ENCODE results near the gene RPL35. TPM values are rescaled to one million over a fixed set of nuclear protein-coding genes. Genes with fewer than 3 reads are reported as not detected.

RPL35 gene
- total and polyA plus RNA-seq, 8 donors, result 857 to 1,298 (median 994) TPM

GRCh38 chr9:124814164-124814535 is 47.6 kb downstream of the RPL35 start:
- DNase-seq, result no peak
- Histone ChIP-seq H3K36me3 (no peaks in the 10 kb centered on the region), H3K4me3 (no peak overlapping the region), H3K27me3 (no peaks in the 10 kb centered on the region), H3K27ac (no peak overlapping the region), H3K4me1 (no peaks in the 10 kb centered on the region), H3K9me3 (no peaks in the 10 kb centered on the region)
- intact Hi-C loops (cut with DNase I), result no loop called here
- TF ChIP-seq CTCF (IDR thresholded peaks at IDR 0.05), result no peak
- ATAC-seq, result no peak

GRCh38 chr9:124813501-124814163 is 48.1 kb downstream of the RPL35 start:
- no peak for TF ChIP-seq CTCF (IDR thresholded peaks at IDR 0.05)
- Histone ChIP-seq H3K9me3 (no peaks in the 10 kb centered on the region), H3K4me3 (no peak overlapping the region), H3K4me1 (no peaks in the 10 kb centered on the region), H3K27me3 (no peaks in the 10 kb centered on the region), H3K36me3 (no peaks in the 10 kb centered on the region), H3K27ac (no peak overlapping the region)
- DNase-seq (no peak), ATAC-seq (no peak)
- intact Hi-C loops (cut with DNase I), result no loop called here

GRCh38 chr9:124813041-124813440 is 48.7 kb downstream of the RPL35 start:
- no peaks in the 10 kb centered on the region for H3K4me1 ChIP-seq
- no peak for TF ChIP-seq CTCF (IDR thresholded peaks at IDR 0.05)

GRCh38 chr9:124812441-124812876 is 49.3 kb downstream of the RPL35 start:
- no peaks in the 10 kb centered on the region for H3K27me3 ChIP-seq
- TF ChIP-seq CTCF (IDR thresholded peaks at IDR 0.05), result no peak
- intact Hi-C loops (cut with DNase I), result no loop called here
- no peaks in the 10 kb centered on the region for H3K4me1 ChIP-seq
- no peak overlapping the region for H3K4me3 ChIP-seq
- H3K36me3 ChIP-seq, result no peaks in the 10 kb centered on the region
- no peaks in the 10 kb centered on the region for H3K9me3 ChIP-seq
- no peak overlapping the region for H3K27ac ChIP-seq
- ATAC-seq, result peak; percentile 58
- peak in 2 of 4 donors; percentile 51 for DNase-seq

More at GRCh38 chr9:124813041-124813440, 48.7 kb downstream of the RPL35 start:
- intact Hi-C loops (cut with DNase I), result no loop called here
- no peaks in the 10 kb centered on the region for H3K36me3 ChIP-seq
- no peak for DNase-seq
- no peak for ATAC-seq
- no peak overlapping the region for H3K4me3 ChIP-seq
- no peak overlapping the region for H3K27ac ChIP-seq
- H3K9me3 ChIP-seq, result no peaks in the 10 kb centered on the region
- H3K27me3 ChIP-seq, result no peaks in the 10 kb centered on the region

GRCh38 chr9:124810663-124811355 is 50.9 kb downstream of the RPL35 start:
- ATAC-seq (peak; percentile 81), DNase-seq (peak in 2 of 4 donors; percentile 25 to 74)
- Histone ChIP-seq H3K36me3 (no peaks in the 10 kb centered on the region), H3K4me1 (no peaks in the 10 kb centered on the region), H3K4me3 (no peak overlapping the region), H3K27me3 (no peaks in the 10 kb centered on the region), H3K9me3 (no peaks in the 10 kb centered on the region), H3K27ac (no peak overlapping the region)
- intact Hi-C loops (cut with DNase I), result no loop called here
- no peak for TF ChIP-seq CTCF (IDR thresholded peaks at IDR 0.05)

All from left lung (tissue), 10 donors.